Fibroblast of the aortic adventitia (primary cell): Measurements from ENCODE around the gene GUK1. TPM values are rescaled to one million over a fixed set of nuclear protein-coding genes. Genes with fewer than 3 reads are reported as not detected.

ENCODE experiments used
- DNase-seq: peaks from one replicate; pipeline ENCODE4 v3.0.0-alpha.2; 2010; ENCODE audit warnings: low read depth
- H3K4me3 ChIP-seq: 2 replicates; pipeline ENCODE4 v1.5.1; 2011; ENCODE audit warnings: low read depth, mild to moderate bottlenecking, control low read depth, low read length, moderate library complexity
- CTCF ChIP-seq: IDR thresholded peaks from 2 replicates; pipeline ENCODE4 v1.5.1; 2011; ENCODE audit warnings: mild to moderate bottlenecking, low read length, control low read depth, inconsistent platforms; ENCODE audit not compliant: insufficient read depth
- total RNA-seq: library from RNA; depleted of rRNA; stranded (reverse); fragments of >200 nt; gene quantifications from 2 replicates; pipeline ENCODE4 v1.2.3, GENCODE V29; 2012; ENCODE audit warnings: low replicate concordance

The GUK1 gene
- total RNA-seq, 1 donor: 217 TPM

- no peak overlapping the region for H3K4me3 ChIP-seq
- DNase-seq: no peak
- TF ChIP-seq CTCF: no peak
These were observed 18.3 kb downstream of the GUK1 start for GRCh38 chr1:228158151-228159007.

GRCh38 chr1:228159008-228159665 is 19.1 kb downstream of the GUK1 start:
- no peak overlapping the region for H3K4me3 ChIP-seq
- DNase-seq: no peak
- TF ChIP-seq CTCF: no peak

GRCh38 chr1:228160201-228160761 is 20.2 kb downstream of the GUK1 start:
- H3K4me3 ChIP-seq: no peak overlapping the region
- DNase-seq: no peak
- TF ChIP-seq CTCF: no peak

GRCh38 chr1:228161362-228161761 is 21.3 kb downstream of the GUK1 start:
- DNase-seq: peak; percentile 16

GRCh38 chr1:228161866-228162265 is 21.8 kb downstream of the GUK1 start:
- DNase-seq: no peak
- TF ChIP-seq CTCF: no peak
- no peak overlapping the region for H3K4me3 ChIP-seq

More at GRCh38 chr1:228161362-228161761, 21.3 kb downstream of the GUK1 start:
- TF ChIP-seq CTCF: no peak
- H3K4me3 ChIP-seq: no peak overlapping the region

GRCh38 chr1:228162286-228163006 is 22.4 kb downstream of the GUK1 start:
- DNase-seq: peak; percentile 16
- no peak overlapping the region for H3K4me3 ChIP-seq
- no peak for TF ChIP-seq CTCF
